HCT116 (cell line): ENCODE data around the gene TEKTIP1. TPM values are rescaled to one million over a fixed set of nuclear protein-coding genes. Genes with fewer than 3 reads are reported as not detected.

ENCODE experiments used
- ATAC-seq: fragments of 200-7000 bp; cut with Tn5 transposase; 2 replicates; pipeline ENCODE4 v1.9.1; 2020; ENCODE audit warnings: mild to moderate bottlenecking, moderate library complexity
- BruUV-seq: library from RNA; stranded (reverse); fragments of 400-500 nt; replicated peaks from 2 replicates; lab custom pipeline; 2021; lab: Mats Ljungman, UMichigan
- CTCF ChIA-PET: fragments of 300-600 bp; sonication (Branson Sonifier 250); formaldehyde crosslinking; loops from one replicate; lab custom pipeline; 2021; ENCODE audit warnings: antibody characterized with exemption; lab: Charles Lee
- POLR2A ChIA-PET: fragments of 300-600, 350-600 bp; sonication (Branson Sonifier 250); formaldehyde crosslinking; loops from one replicate; lab custom pipeline; 2021; ENCODE audit warnings: antibody characterized with exemption; lab: Charles Lee
- RAD21 ChIA-PET, 2 experiments: fragments of 300-600 bp; sonication (Branson Sonifier 250); formaldehyde crosslinking; loops; one replicate each; lab custom pipeline; 2023; ENCODE audit warnings: low total read pairs in 2 of 2; ENCODE audit not compliant: uncharacterized antibody in 2 of 2, unreplicated experiment in 2 of 2, low non-redundant PET in 1 of 2; lab: Charles Lee
- DNase-seq: peaks from one replicate; pipeline ENCODE4 v3.0.0-alpha.2; 2010; ENCODE audit warnings: low read depth, low spot score
- H2AFZ ChIP-seq: fragments of 200-600 bp; shearing (Covaris generic), sonication (generic); 2 replicates; pipeline ENCODE4 v1.6.1; 2017; ENCODE audit warnings: low read depth, mixed run types, mixed read lengths, antibody characterized with exemption, low read length; ENCODE audit not compliant: poor library complexity, severe bottlenecking
- H3K27ac ChIP-seq: 2 replicates; pipeline ENCODE4 v1.5.1; 2012; ENCODE audit warnings: low read depth, low read length
- H3K27me3 ChIP-seq: fragments of 200-600 bp; sonication (generic); 2 replicates; pipeline ENCODE4 v1.6.1; 2016; ENCODE audit warnings: mixed run types, low read length, mixed read lengths; ENCODE audit not compliant: insufficient read depth
- H3K36me3 ChIP-seq, 2 experiments: fragments of 200-500 bp in 1 of 2; fragments of 200-600 bp in 1 of 2; sonication (Bioruptor generic) in 1 of 2; sonication (generic) in 1 of 2; 2 replicates each; pipeline versions ENCODE4 v1.5.1 to v1.6.1; 2014 to 2016; ENCODE audit warnings: low read length in 2 of 2, inconsistent platforms in 1 of 2, mixed read lengths in 1 of 2, mixed run types in 1 of 2; ENCODE audit not compliant: insufficient read depth in 2 of 2, control insufficient read depth in 1 of 2
- H3K4me1 ChIP-seq, 2 experiments: fragments of 200-600 bp in 1 of 2; sonication (generic) in 1 of 2; 2 replicates each; pipeline versions ENCODE4 v1.5.1 to v1.6.1; 2012 to 2017; ENCODE audit warnings: low read length in 2 of 2, inconsistent platforms in 1 of 2, mild to moderate bottlenecking in 1 of 2, mixed read lengths in 1 of 2, mixed run types in 1 of 2, moderate library complexity in 1 of 2; ENCODE audit not compliant: insufficient read depth in 2 of 2, control insufficient read depth in 1 of 2
- H3K4me2 ChIP-seq: fragments of 200-600 bp; sonication (generic); 2 replicates; pipeline ENCODE4 v1.6.1; 2017; ENCODE audit warnings: mixed run types, low read length, mixed read lengths
- H3K4me3 ChIP-seq, 2 experiments: fragments of 200-600 bp in 1 of 2; sonication (generic) in 1 of 2; replicated peaks in 1 of 2; 2 replicates each; pipeline ENCODE4 v1.5.1; 2011 to 2016; ENCODE audit warnings: low read length in 2 of 2, control low read depth in 1 of 2, low read depth in 1 of 2, mild to moderate bottlenecking in 1 of 2, mixed read lengths in 1 of 2, mixed run types in 1 of 2
- H3K79me2 ChIP-seq: fragments of 200-600 bp; sonication (generic); 2 replicates; pipeline ENCODE4 v1.6.1; 2017; ENCODE audit warnings: mild to moderate bottlenecking, mixed run types, low read length, moderate library complexity, mixed read lengths; ENCODE audit not compliant: insufficient read depth
- H3K9ac ChIP-seq: fragments of 200-600 bp; sonication (generic); 2 replicates; pipeline ENCODE4 v1.6.1; 2016; ENCODE audit warnings: low read length, mixed read lengths
- H3K9me2 ChIP-seq: fragments of 200-600 bp; sonication (generic), shearing (Covaris generic); 2 replicates; pipeline ENCODE4 v1.6.1; 2017; ENCODE audit warnings: mixed run types, mild to moderate bottlenecking, moderate library complexity; ENCODE audit not compliant: insufficient read depth
- H3K9me3 ChIP-seq, 2 experiments: fragments of 200-500 bp in 1 of 2; fragments of 200-600 bp in 1 of 2; sonication (Bioruptor generic) in 1 of 2; sonication (generic) in 1 of 2; 2 replicates each; pipeline ENCODE4 v1.6.1; 2014 to 2017; ENCODE audit warnings: low read length in 2 of 2, mixed read lengths in 2 of 2, inconsistent platforms in 1 of 2, low read depth in 1 of 2, mild to moderate bottlenecking in 1 of 2, mixed run types in 1 of 2, moderate library complexity in 1 of 2; ENCODE audit not compliant: control insufficient read depth in 1 of 2, insufficient read depth in 1 of 2
- H4K20me1 ChIP-seq: fragments of 200-600 bp; sonication (generic), shearing (Covaris generic); 2 replicates; pipeline ENCODE4 v1.6.1; 2017; ENCODE audit warnings: mixed run types, mild to moderate bottlenecking, moderate library complexity; ENCODE audit not compliant: insufficient read depth
- CBX3 ChIP-seq: IDR thresholded peaks from 2 replicates; pipeline ENCODE4 v1.6.1; 2012; ENCODE audit warnings: low read depth
- MAX ChIP-seq: IDR thresholded peaks from 2 replicates; pipeline ENCODE4 v1.6.1; 2012
- POLR2A ChIP-seq: IDR thresholded peaks from 2 replicates; pipeline ENCODE4 v1.7.0; 2011; ENCODE audit warnings: borderline replicate concordance; ENCODE audit not compliant: insufficient read depth, insufficient read length; ENCODE audit errors: extremely low read depth
- POLR2AphosphoS5 ChIP-seq: IDR thresholded peaks from 2 replicates; pipeline ENCODE4 v1.6.1; 2011; ENCODE audit warnings: mild to moderate bottlenecking, low read depth, low read length, moderate library complexity
- SIN3A ChIP-seq: IDR thresholded peaks from 2 replicates; pipeline ENCODE4 v1.6.1; 2012; ENCODE audit warnings: low read depth
- ZFX ChIP-seq: fragments of 450-650 bp; IDR thresholded peaks from 2 replicates; pipeline ENCODE4 v1.6.1; 2017
- intact Hi-C: fragments of 100-400 bp; cut with micrococcal nuclease; formaldehyde crosslinking; loops from 2 replicates; pipeline ENCODE4 v1.10.0; 2022
- total RNA-seq: library from RNA; stranded (reverse); gene quantifications from one replicate; pipeline ENCODE4 v1.2.1, GENCODE V29; 2021; ENCODE audit not compliant: unreplicated experiment

The TEKTIP1 gene
- total RNA-seq, 1 experiment from 2014 or later: 1.2 TPM

DNA sequence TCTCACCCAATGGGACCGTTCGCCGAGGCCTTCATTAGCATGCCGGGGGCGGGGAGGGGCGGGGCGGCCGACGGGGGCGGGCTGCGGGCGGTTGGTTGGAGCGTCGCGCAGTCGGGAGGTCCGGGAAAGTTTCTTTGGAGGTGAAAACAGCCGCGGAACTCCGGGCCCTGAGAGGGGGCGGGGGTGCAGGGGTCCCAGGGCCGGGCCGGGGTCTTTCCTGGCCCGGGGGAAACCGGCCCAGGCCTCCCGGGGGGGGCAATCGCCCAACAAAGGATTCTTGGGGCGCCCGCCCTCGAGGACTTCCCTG lies 33.8 kb downstream of the TEKTIP1 start, which contains the start of gene HMG20B:
HMG20B (plus strand) TSS at position 90 of the 307 bp plus-strand sequence. CDS start 366 bp downstream, outside the sequence.
- ATAC-seq (no peak), DNase-seq (no peak)
- H3K27ac ChIP-seq: peak within 1 kb of the TSS; percentile 93
- H3K79me2 ChIP-seq: peaks cover 24% of the 10 kb centered on the region; the same call in 1 of the 2 replicates
- H3K4me2 ChIP-seq: peak within 1 kb of the TSS; percentile 98
- H3K4me1 ChIP-seq: peaks cover 38 to 68% of the 10 kb centered on the region in 2 experiments
- no peak within 1 kb of the TSS for H2AFZ ChIP-seq
- ChIA-PET POLR2A (no interaction called here), CTCF (interaction anchor here (1.7 kb wide), 1 partner anchor 28 kb away, joined by 11 read pairs; no protein-coding TSS in a partner anchor), RAD21 (no interaction called here)
- peak within 1 kb of the TSS; percentile 100 for H3K9ac ChIP-seq
- no peaks in the 10 kb centered on the region for H3K27me3 ChIP-seq
- intact Hi-C loops: loop anchor here (10.0 kb wide), 1 partner anchor 632 kb away; no protein-coding TSS in a partner anchor
- H3K9me2 ChIP-seq: no peaks in the 10 kb centered on the region
- no peak for TF ChIP-seq SIN3A
- 0 out of 2 replicates have a peak, but pooled peaks have one; percentile 37 for TF ChIP-seq MAX
- no peak for TF ChIP-seq POLR2A
- TF ChIP-seq POLR2AphosphoS5: peak; percentile 60; the same call in 1 of the 2 replicates
- TF ChIP-seq ZFX: no peak
- H4K20me1 ChIP-seq: no peaks in the 10 kb centered on the region; the same call in 1 of the 2 replicates
- no peaks in the 10 kb centered on the region for H3K9me3 ChIP-seq
- H3K36me3 ChIP-seq: peaks cover 3 to 21% of the 10 kb centered on the region in 2 experiments; a peak in 2 of 4 replicates
- peak within 1 kb of the TSS; percentile 94 to 98 for H3K4me3 ChIP-seq
- no TSS peak for BruUV-seq

GRCh38 chr19:3573162-3573857 lies 34.3 kb downstream of the TEKTIP1 start:
- H3K4me1 ChIP-seq: peaks cover 33 to 68% of the 10 kb centered on the region in 2 experiments
- H3K27me3 ChIP-seq: no peaks in the 10 kb centered on the region
- DNase-seq (no peak), ATAC-seq (peak; percentile 7)
- no peaks in the 10 kb centered on the region; the same call in 1 of the 2 replicates for H4K20me1 ChIP-seq
- ChIA-PET POLR2A (interaction anchor here (1.2 to 1.4 kb wide), 3 partner anchors 12 to 72 kb away, joined by 3 to 5 read pairs (median 5); partner anchors contain the start of gene DOHH), CTCF (interaction anchor here (1.7 kb wide), 1 partner anchor 28 kb away, joined by 11 read pairs; no protein-coding TSS in a partner anchor), RAD21 (interaction anchor here (0.6 to 1.0 kb wide), 3 partner anchors 28 to 779 kb away, joined by 3 to 5 read pairs (median 4); no protein-coding TSS in a partner anchor)
- intact Hi-C loops: loop anchor here (10.0 kb wide), 1 partner anchor 631 kb away; no protein-coding TSS in a partner anchor
- H2AFZ ChIP-seq: no peak overlapping the region
- BruUV-seq: no TSS peak
- H3K79me2 ChIP-seq: peaks cover 24% of the 10 kb centered on the region; the same call in 1 of the 2 replicates
- TF ChIP-seq CBX3 (no peak), POLR2AphosphoS5 (peak; percentile 2; the same call in 1 of the 2 replicates), ZFX (peak; percentile 51; the same call in 1 of the 2 replicates)
- peak overlapping the region; percentile 100 for H3K9ac ChIP-seq
- H3K36me3 ChIP-seq: peaks cover 3 to 21% of the 10 kb centered on the region in 2 experiments; a peak in 2 of 4 replicates
- peak overlapping the region; percentile 94 to 98 for H3K4me3 ChIP-seq
- peak overlapping the region; percentile 98 for H3K4me2 ChIP-seq
- no peaks in the 10 kb centered on the region for H3K9me3 ChIP-seq
- no peaks in the 10 kb centered on the region for H3K9me2 ChIP-seq
- peak overlapping the region; percentile 93 for H3K27ac ChIP-seq
